ENCODE measurements around the gene ABCB4. TPM values are rescaled to one million over a fixed set of nuclear protein-coding genes. Genes with fewer than 3 reads are reported as not detected.

The ABCB4 gene
- total and polyA plus RNA-seq, 2 of the 8 experiments (the other 6 are each of a cell fraction or from before 2014, with no cell fraction given), result 0.54 to 0.60 TPM

DNA sequence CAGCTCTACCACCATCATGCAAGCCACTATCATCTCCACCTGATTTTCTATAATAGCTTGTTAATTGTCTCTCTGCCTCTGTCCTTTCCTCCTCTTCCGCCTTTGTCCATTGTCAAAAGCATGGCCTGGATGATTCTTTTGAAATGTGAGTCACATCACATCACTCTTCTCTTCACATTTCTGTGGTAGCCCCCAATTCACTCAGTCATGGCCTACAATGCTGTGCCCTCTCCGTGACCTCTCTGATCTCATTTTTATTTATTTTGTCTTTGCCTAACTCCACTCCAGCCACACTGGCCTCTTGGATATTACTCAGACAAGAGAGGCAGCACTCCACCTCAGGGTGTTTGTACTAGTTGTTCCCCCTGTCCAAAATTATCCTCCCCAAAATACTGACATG lies 4.9 kb upstream of the ABCB4 start:
- Histone ChIP-seq H4K91ac (replicated peaks; ENCODE audit: insufficient read length, low read length) (no peak overlapping the region), H4K5ac (ENCODE audit: insufficient read length, low read depth, low read length) (no peak overlapping the region), H2BK120ac (replicated peaks; ENCODE audit: low read depth, low read length) (no peak overlapping the region), H3K36me3 (ENCODE audit: control insufficient read depth in 2 of 4, insufficient read depth in 4 of 4, low read length in 3 of 4) (no peaks in the 10 kb centered on the region), H2BK5ac (ENCODE audit: low read depth, low read length) (no peak overlapping the region), H2BK12ac (ENCODE audit: low read depth, low read length) (no peak overlapping the region), H3K9me3 (ENCODE audit: insufficient read depth in 2 of 2, low read depth in 1 of 2, low read length in 1 of 2) (no peaks in the 10 kb centered on the region; a peak in 1 of 4 replicates), H3K18ac (ENCODE audit: extremely low read depth, low read length) (no peak overlapping the region), H3K23ac (ENCODE audit: insufficient read length) (no peak overlapping the region), H4K8ac (ENCODE audit: extremely low read depth, insufficient read depth, low read length) (no peak overlapping the region), H3K9ac (replicated peaks in 1 of 4; ENCODE audit: extremely low read depth in 1 of 4, low read depth in 3 of 4, low read length in 3 of 4) (no peak overlapping the region), H2BK20ac (ENCODE audit: low read length) (no peak overlapping the region), H3K14ac (ENCODE audit: insufficient read length) (no peak overlapping the region), H3K23me2 (ENCODE audit: low read depth, low read length) (peaks cover under 1% of the 10 kb centered on the region; the same call in 1 of the 2 replicates), H3K79me2 (ENCODE audit: control insufficient read depth in 1 of 2, insufficient read depth in 2 of 2, low read length in 2 of 2) (no peaks in the 10 kb centered on the region), H3K27me3 (replicated peaks in 1 of 4; ENCODE audit: control insufficient read depth in 3 of 4, extremely low read depth in 1 of 4, insufficient read depth in 3 of 4, low read length in 3 of 4) (peaks cover 3 to 18% (median 10%) of the 10 kb centered on the region in 4 experiments; a peak in 6 of 7 replicates), H2BK15ac (ENCODE audit: low read length) (no peak overlapping the region), H2AFZ (ENCODE audit: low read length) (no peak overlapping the region), H3K4ac (replicated peaks; ENCODE audit: insufficient read length, low read depth, low read length) (no peak overlapping the region), H3K56ac (replicated peaks; ENCODE audit: insufficient read length, low read depth, low read length) (no peak overlapping the region), H3K4me2 (ENCODE audit: insufficient read depth in 1 of 2, low read depth in 2 of 2, low read length in 2 of 2) (no peak overlapping the region), H3K79me1 (ENCODE audit: low read depth, low read length) (no peaks in the 10 kb centered on the region), H4K20me1 (replicated peaks in 1 of 2; ENCODE audit: control insufficient read depth in 1 of 2, insufficient read depth in 2 of 2, low read length in 2 of 2) (no peaks in the 10 kb centered on the region), H3K27ac (ENCODE audit: low read depth, low read length) (no peak overlapping the region), H3K4me1 (replicated peaks in 1 of 4; ENCODE audit: control insufficient read depth in 3 of 4, insufficient read depth in 4 of 4, low read length in 3 of 4) (peaks cover 0 to 4% (median 3%) of the 10 kb centered on the region in 4 experiments; a peak in 4 of 7 replicates), H3K4me3 (ENCODE audit: extremely low read depth in 1 of 4, insufficient read depth in 2 of 4, low read depth in 3 of 4, low read length in 4 of 4) (no peak overlapping the region), H2AK5ac (ENCODE audit: low read depth, low read length) (no peak overlapping the region)
- TF ChIP-seq POLR2AphosphoS5 (IDR thresholded peaks at IDR 0.05; ENCODE audit: low read depth, low read length) (no peak), ASH2L (IDR thresholded peaks at IDR 0.05; ENCODE audit: low read length) (no peak), POLR2A (IDR thresholded peaks at IDR 0.05; ENCODE audit: control extremely low read depth in 1 of 2, low read depth in 2 of 2, low read length in 2 of 2) (no peak), EP300 (IDR thresholded peaks at IDR 0.05; ENCODE audit: borderline replicate concordance in 1 of 2, low read depth in 2 of 2, low read length in 2 of 2) (no peak), CTBP2 (IDR thresholded peaks at IDR 0.05; ENCODE audit: borderline replicate concordance, insufficient read depth, insufficient read length, low read length) (no peak), SIN3A (conservative IDR thresholded peaks at IDR 0.05 in 1 of 2, IDR thresholded peaks at IDR 0.05 in 1 of 2; ENCODE audit: low read depth in 1 of 2, low read length in 2 of 2) (no peak)
- TF ChIP-seq, protein P1, sequence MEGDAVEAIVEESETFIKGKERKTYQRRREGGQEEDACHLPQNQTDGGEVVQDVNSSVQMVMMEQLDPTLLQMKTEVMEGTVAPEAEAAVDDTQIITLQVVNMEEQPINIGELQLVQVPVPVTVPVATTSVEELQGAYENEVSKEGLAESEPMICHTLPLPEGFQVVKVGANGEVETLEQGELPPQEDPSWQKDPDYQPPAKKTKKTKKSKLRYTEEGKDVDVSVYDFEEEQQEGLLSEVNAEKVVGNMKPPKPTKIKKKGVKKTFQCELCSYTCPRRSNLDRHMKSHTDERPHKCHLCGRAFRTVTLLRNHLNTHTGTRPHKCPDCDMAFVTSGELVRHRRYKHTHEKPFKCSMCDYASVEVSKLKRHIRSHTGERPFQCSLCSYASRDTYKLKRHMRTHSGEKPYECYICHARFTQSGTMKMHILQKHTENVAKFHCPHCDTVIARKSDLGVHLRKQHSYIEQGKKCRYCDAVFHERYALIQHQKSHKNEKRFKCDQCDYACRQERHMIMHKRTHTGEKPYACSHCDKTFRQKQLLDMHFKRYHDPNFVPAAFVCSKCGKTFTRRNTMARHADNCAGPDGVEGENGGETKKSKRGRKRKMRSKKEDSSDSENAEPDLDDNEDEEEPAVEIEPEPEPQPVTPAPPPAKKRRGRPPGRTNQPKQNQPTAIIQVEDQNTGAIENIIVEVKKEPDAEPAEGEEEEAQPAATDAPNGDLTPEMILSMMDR (IDR thresholded peaks at IDR 0.05; ENCODE audit: control extremely low read depth in 1 of 3, insufficient read depth in 1 of 3, low read depth in 1 of 3, low read length in 3 of 3), result no peak
- CTCF ChIA-PET (ENCODE audit: partially characterized antibody), result no interaction called here
- POLR2A ChIA-PET (ENCODE audit: partially characterized antibody), result no interaction called here
- FAIRE-seq (no peak), DNase-seq (ENCODE audit: low read depth in 1 of 2, low spot score in 2 of 2) (no peak)
- 91% methylated on average over 2 of the region's 2 CpGs; no CpG with 5 or more reads in 1 of the 2 experiments for WGBS, 2 experiments (ENCODE audit: extremely low coverage in 1 of 2, insufficient coverage in 1 of 2, insufficient read length in 1 of 2, insufficient replicate concordance in 2 of 2, low coverage in 1 of 2, low lambda C conversion rate in 2 of 2, missing lambda C conversion rate in 1 of 2)
